LNCAP (cell line): Measurements from ENCODE around the gene ZNF202.

Source experiments
- TF ChIP-seq, protein P1 (sequence below): fragments of 450-650 bp; IDR thresholded peaks from 2 replicates; pipeline ENCODE4 v1.5.1; 2017; ENCODE audit warnings: mild to moderate bottlenecking

Gene ZNF202

DNA sequence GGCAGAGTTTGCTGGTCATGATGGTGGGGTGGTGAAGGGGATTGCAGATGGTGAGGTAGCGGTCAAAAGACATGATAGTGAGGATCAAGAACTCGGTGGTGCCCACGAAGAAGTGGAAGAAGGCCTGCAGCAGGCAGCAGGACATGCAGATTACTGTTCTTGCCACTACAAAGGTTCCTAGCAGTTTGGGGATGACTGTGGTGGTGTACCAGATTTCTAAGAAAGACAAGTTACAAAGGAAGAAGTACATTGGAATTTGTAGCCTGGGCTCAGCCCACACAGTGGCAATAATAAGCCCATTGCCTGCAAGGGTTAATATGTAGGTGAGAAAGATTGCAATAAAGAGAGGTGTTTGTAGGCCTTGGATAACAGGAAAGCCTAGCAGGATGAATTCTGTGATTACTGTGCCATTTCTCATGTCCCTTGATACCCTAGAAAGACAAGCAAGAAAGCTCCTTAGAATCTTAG is 12.7 kb upstream of the ZNF202 start, which contains the start of gene OR6X1:
OR6X1 (minus strand) TSS at position 418 of the 468 bp plus-strand sequence; CDS start at position 418, 0 bp downstream.
- TF ChIP-seq, protein P1, sequence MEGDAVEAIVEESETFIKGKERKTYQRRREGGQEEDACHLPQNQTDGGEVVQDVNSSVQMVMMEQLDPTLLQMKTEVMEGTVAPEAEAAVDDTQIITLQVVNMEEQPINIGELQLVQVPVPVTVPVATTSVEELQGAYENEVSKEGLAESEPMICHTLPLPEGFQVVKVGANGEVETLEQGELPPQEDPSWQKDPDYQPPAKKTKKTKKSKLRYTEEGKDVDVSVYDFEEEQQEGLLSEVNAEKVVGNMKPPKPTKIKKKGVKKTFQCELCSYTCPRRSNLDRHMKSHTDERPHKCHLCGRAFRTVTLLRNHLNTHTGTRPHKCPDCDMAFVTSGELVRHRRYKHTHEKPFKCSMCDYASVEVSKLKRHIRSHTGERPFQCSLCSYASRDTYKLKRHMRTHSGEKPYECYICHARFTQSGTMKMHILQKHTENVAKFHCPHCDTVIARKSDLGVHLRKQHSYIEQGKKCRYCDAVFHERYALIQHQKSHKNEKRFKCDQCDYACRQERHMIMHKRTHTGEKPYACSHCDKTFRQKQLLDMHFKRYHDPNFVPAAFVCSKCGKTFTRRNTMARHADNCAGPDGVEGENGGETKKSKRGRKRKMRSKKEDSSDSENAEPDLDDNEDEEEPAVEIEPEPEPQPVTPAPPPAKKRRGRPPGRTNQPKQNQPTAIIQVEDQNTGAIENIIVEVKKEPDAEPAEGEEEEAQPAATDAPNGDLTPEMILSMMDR: no peak

DNA sequence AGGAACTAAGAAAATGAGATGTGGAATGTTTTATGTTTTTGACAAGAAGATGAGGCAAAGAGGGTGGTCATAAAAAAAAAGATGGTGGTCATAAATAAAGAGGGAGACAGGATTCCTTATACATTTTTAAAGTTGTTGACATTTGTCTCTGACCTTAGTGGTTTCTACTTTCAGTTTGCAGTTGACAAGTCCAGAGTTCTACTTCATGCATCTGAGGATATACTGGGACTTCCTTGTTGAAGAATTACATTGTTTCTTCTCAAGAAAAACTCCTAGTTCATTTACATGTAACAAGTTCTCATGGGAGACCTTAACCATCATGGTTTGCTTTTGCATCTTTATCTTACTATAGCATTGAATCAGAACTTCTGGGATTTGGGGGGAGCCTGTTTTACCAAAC is 11.7 kb upstream of the ZNF202 start:
- TF ChIP-seq, protein P1: no peak

DNA sequence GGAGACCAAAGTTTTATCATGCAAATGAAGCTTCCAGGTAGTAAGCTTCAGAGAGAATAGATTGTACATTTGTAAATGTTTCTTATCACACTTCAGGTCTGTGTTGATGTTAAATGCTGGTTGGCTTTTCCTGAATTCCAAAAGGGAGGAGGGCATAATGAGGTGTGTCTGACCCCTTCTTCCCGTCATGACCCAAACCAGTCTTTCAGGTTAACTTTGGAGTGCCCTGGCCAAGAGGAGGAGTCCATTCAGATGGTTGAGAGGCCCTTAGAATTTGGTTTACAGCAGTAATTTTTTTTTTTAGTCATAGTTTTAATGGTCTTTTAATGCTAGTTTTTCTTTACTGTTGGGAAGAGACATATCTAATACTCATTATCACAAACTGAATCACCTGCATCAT is 10.3 kb upstream of the ZNF202 start:
- TF ChIP-seq, protein P1: no peak

DNA sequence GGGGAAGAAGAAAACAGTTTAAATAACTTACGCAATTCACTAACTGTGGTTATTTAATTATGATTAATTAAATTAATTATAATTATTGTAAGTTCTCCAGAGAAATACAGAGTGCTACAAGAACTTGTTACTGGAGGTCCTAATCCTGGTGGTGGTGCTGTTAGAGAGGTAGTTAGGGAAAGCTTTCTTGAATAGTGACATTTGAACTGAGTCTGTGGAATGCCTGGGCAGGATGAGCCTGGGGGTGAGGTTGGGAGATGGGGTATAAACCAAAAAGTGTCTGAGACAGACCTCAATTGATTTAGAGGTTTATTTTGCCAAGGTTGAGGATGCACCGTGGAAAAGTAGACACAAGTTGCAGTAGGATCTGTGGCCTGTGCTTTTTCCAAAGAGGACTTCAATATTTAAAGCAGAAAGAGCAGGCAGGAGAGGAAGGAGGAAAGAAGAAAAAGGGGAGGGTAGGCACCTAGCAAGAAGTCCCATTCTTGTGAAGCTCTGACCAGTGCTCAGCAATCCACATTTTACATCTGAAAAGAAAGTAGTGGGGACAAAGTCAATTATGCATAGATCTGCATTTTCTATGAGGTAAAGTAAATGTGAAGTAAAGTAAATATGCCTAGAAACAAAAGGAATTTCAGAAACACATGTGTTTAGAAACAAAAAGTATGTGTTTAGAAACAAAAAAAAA is 4.4 kb upstream of the ZNF202 start:
- TF ChIP-seq, protein P1: no peak

DNA sequence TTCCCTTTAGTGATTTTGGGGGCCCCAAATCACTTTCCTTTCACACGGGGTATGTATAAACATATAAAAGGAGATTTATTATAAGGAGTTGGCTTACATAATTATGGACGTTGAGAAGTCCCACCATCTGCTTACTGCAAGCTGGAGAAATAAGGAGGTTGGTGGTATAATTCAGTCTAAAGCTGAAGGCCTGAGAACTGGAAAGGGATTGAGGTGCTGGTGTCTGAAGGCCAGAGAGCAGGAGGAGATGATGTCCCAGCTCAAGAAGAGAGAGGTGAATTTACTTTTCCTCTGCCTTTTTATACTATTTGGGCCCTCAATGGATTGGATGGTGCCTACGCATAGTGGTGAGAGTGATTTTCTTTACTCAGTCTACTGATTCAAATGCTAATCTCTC is 1.3 kb upstream of the ZNF202 start:
- TF ChIP-seq, protein P1: no peak

DNA sequence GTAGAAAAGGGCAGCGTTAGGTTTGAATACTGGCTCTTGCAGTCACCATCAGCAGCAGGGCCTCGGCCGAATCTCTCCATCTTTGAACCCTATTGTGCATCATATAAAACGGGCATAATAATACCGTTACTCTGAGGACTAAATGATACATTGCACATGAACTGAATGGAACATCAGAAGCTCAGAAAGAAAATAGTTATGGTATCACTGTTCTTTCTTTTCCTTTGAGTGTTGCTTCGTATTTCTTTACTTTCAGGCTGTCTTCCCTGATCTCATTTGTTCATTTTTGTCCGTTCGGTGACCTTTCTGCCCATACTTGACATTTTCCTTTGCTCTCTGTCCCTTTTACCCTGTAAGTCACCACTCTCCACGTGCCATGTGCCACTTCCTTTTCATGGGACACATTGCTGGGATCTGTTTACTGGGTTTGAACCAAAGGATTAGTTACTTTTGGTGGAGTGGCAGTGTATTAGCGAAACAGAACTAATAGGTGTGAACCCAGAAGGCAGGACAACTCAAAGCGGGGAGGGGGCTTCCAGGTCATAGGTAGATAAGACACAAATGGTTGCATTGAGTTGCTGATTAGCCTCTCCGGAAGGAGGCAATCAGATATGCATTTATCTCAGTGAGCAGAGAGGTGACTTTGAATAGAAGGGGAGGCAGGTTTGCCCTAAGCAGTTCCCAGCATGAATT is 717 bp upstream of the ZNF202 start:
- TF ChIP-seq, protein P1: no peak

DNA sequence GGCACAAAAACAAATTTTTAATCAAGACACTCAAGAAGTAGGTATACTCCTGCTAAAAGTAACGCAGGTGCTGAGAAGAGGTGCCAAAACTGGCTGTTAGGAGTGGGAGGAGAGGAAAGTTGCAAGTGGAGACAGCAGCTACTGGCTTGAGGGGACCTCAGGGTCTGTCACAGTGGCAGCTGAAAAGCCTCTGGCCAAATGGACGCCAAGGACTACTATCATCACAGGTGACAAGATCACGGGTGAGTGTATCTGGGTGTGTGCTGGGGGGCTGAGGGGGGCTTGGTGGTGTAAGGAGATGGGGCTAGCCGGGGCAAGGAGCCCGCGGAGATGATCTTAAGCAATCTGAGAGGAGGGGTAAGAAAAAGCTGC is 687 bp downstream of the ZNF202 start:
- TF ChIP-seq, protein P1: no peak
